Neuronal stem cell (in vitro differentiated cells): Measurements from ENCODE around the gene PCNX2.

Experiments
- DNase-seq: peaks from one replicate; pipeline ENCODE4 v3.0.0-alpha.2; 2013; ENCODE audit warnings: low spot score
- H2AFZ ChIP-seq: one replicate; pipeline ENCODE4 v1.6.1; 2013; ENCODE audit warnings: mild to moderate bottlenecking, low read length, inconsistent platforms
- H2AK5ac ChIP-seq: 2 replicates; pipeline ENCODE4 v1.6.1; 2013; ENCODE audit warnings: low read depth, mild to moderate bottlenecking, inconsistent platforms, low read length, moderate library complexity, mixed read lengths
- H2BK120ac ChIP-seq: 2 replicates; pipeline ENCODE4 v1.6.1; 2013; ENCODE audit warnings: low read depth, mild to moderate bottlenecking, inconsistent platforms, low read length, moderate library complexity, mixed read lengths
- H2BK12ac ChIP-seq: one replicate; pipeline ENCODE4 v1.6.1; 2013; ENCODE audit warnings: low read length, inconsistent platforms
- H2BK15ac ChIP-seq: 2 replicates; pipeline ENCODE4 v1.6.1; 2013; ENCODE audit warnings: mild to moderate bottlenecking, low read length, inconsistent platforms, mixed read lengths
- H2BK5ac ChIP-seq: one replicate; pipeline ENCODE4 v1.6.1; 2013; ENCODE audit warnings: inconsistent platforms, mild to moderate bottlenecking, low read length, moderate library complexity
- H3K14ac ChIP-seq: one replicate; pipeline ENCODE4 v1.6.1; 2013; ENCODE audit warnings: low read length, inconsistent platforms
- H3K18ac ChIP-seq: 2 replicates; pipeline ENCODE4 v1.6.1; 2013; ENCODE audit warnings: low read length, inconsistent platforms
- H3K23ac ChIP-seq: 2 replicates; pipeline ENCODE4 v1.6.1; 2013; ENCODE audit warnings: low read depth, mild to moderate bottlenecking, mixed read lengths, low read length, inconsistent platforms; ENCODE audit not compliant: poor library complexity
- H3K27ac ChIP-seq: replicated peaks from 3 replicates; pipeline ENCODE4 v1.5.1; 2013; ENCODE audit warnings: low read length, inconsistent platforms
- H3K27me3 ChIP-seq, 3 experiments: 2 replicates each; pipeline ENCODE4 v1.6.1; 2013; ENCODE audit warnings: low read length in 3 of 3, mild to moderate bottlenecking in 2 of 3, inconsistent platforms in 1 of 3, low read depth in 1 of 3, mixed read lengths in 1 of 3, moderate library complexity in 1 of 3; ENCODE audit not compliant: control insufficient read depth in 3 of 3, insufficient read depth in 3 of 3
- H3K36me3 ChIP-seq, 2 donors: replicated peaks in 1 of 2; 2 replicates each; pipeline ENCODE4 v1.6.1; 2013; ENCODE audit warnings: low read length in 2 of 2; ENCODE audit not compliant: control insufficient read depth in 2 of 2, insufficient read depth in 2 of 2
- H3K4ac ChIP-seq: 2 replicates; pipeline ENCODE4 v1.6.1; 2013; ENCODE audit warnings: inconsistent platforms, mild to moderate bottlenecking, low read length, moderate library complexity
- H3K4me1 ChIP-seq, 2 donors: 1 replicate in 1 of 2; 2 replicates in 1 of 2; pipeline ENCODE4 v1.6.1; 2013; ENCODE audit warnings: low read length in 2 of 2, low read depth in 1 of 2; ENCODE audit not compliant: control insufficient read depth in 2 of 2, insufficient read depth in 1 of 2
- H3K4me2 ChIP-seq: one replicate; pipeline ENCODE4 v1.6.1; 2013; ENCODE audit warnings: mild to moderate bottlenecking, low read length, inconsistent platforms; ENCODE audit not compliant: insufficient read depth, poor library complexity, severe bottlenecking
- H3K4me3 ChIP-seq, 2 donors: 2 replicates each; pipeline ENCODE4 v1.5.1; 2013; ENCODE audit warnings: low read length in 2 of 2, mild to moderate bottlenecking in 2 of 2, inconsistent platforms in 1 of 2, moderate library complexity in 1 of 2
- H3K79me1 ChIP-seq: one replicate; pipeline ENCODE4 v1.6.1; 2013; ENCODE audit warnings: low read depth, mild to moderate bottlenecking, inconsistent platforms, low read length, moderate library complexity
- H3K9ac ChIP-seq: one replicate; pipeline ENCODE4 v1.6.1; 2013; ENCODE audit warnings: mild to moderate bottlenecking, low read depth, low read length, inconsistent platforms; ENCODE audit not compliant: poor library complexity
- H3K9me3 ChIP-seq, 2 donors: replicated peaks in 1 of 2; 2 replicates each; pipeline versions ENCODE3 to v1.6.1; 2013; ENCODE audit warnings: low read length in 2 of 2, mild to moderate bottlenecking in 2 of 2, inconsistent platforms in 1 of 2, low read depth in 1 of 2, mixed read lengths in 1 of 2, moderate library complexity in 1 of 2; ENCODE audit not compliant: control insufficient read depth in 2 of 2, insufficient read depth in 1 of 2
- H4K8ac ChIP-seq: one replicate; pipeline ENCODE4 v1.6.1; 2013; ENCODE audit warnings: low read depth, mild to moderate bottlenecking, inconsistent platforms, low read length, moderate library complexity
- H4K91ac ChIP-seq: one replicate; pipeline ENCODE4 v1.6.1; 2013; ENCODE audit warnings: low read length, low read depth, mild to moderate bottlenecking, inconsistent platforms; ENCODE audit not compliant: poor library complexity
- WGBS, 2 donors: extraction: QIAGEN DNeasy Blood & Tissue Kit; methylation state at CpG; one replicate each; pipeline ENCODE4 v1.1.7; 2013; ENCODE audit warnings: missing lambda C conversion rate in 2 of 2, mixed read lengths in 1 of 2; ENCODE audit not compliant: insufficient read length in 2 of 2, insufficient replicate concordance in 1 of 2; ENCODE audit errors: extremely low coverage in 2 of 2; 5-methylcytosine and 5-hydroxymethylcytosine counted together

PCNX2 gene

DNA sequence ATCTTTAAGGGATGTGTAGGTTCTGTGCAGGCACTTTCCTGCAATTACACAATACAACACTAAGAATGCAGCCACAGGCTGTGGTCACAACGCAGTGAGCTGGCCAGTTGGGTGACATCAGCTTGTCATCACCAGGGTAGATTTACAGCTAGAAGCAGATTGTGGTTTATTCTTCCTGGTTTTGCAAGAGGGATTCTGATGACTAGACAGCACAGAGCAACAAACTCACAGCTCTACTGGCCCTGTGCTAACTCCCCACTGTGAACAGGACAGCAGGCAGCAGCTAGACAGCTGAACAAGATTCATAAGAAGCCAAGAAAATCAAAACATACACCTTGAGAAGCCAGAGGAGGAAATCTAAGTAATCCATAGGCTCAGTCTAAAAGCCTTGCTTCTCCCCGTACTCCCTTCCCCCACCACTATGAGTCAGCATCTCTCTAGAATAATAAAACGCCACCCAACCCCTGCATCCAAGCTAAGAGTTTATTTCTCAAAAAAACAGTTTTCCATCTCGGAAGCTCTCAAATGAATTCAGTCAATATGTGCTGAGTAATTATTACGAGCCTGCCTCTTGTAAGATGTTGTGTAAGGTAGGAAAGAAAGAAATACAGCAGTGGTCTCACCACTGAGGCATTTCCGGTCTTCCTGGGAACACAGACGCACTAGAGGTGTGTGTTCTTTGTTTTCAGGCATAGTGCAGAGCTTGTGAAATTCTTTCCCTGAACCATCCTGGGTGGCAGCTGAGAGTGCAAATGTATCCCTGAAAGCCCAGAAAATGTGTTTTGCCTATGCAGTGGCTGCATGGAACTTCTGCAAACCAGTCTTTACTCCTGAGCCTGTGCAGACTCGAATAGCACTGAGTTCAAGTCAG is 182.3 kb downstream of the PCNX2 start:
- peak overlapping the region; percentile 3 for H4K8ac ChIP-seq
- H2BK5ac ChIP-seq = no peak overlapping the region
- H3K27me3 ChIP-seq = no peaks in the 10 kb centered on the region
- H3K79me1 ChIP-seq = no peaks in the 10 kb centered on the region
- H3K9me3 ChIP-seq = no peaks in the 10 kb centered on the region
- H3K23ac ChIP-seq = no peak overlapping the region
- H2BK15ac ChIP-seq = no peak overlapping the region
- peaks cover 0 to 2% of the 10 kb centered on the region in 2 donors for H3K36me3 ChIP-seq
- H3K27ac ChIP-seq = peak overlapping the region; percentile 78
- peak overlapping the region; percentile 92 for H2AFZ ChIP-seq
- H3K14ac ChIP-seq = no peak overlapping the region
- H3K4me1 ChIP-seq = peaks cover 10 to 21% of the 10 kb centered on the region in 2 donors
- H2AK5ac ChIP-seq = no peak overlapping the region
- H3K4ac ChIP-seq = no peak overlapping the region
- no peak overlapping the region for H4K91ac ChIP-seq
- no CpG with 5 or more reads among the region's 8 CpGs for WGBS, 2 donors
- H3K9ac ChIP-seq = no peak overlapping the region
- peak overlapping the region; percentile 14 for H2BK12ac ChIP-seq
- peak overlapping the region; percentile 14 to 34 for H3K4me3 ChIP-seq
- peak; percentile 8 for DNase-seq
- H3K4me2 ChIP-seq = peak overlapping the region; percentile 13
- peak overlapping the region; percentile 49 for H3K18ac ChIP-seq
- H2BK120ac ChIP-seq = no peak overlapping the region

DNA sequence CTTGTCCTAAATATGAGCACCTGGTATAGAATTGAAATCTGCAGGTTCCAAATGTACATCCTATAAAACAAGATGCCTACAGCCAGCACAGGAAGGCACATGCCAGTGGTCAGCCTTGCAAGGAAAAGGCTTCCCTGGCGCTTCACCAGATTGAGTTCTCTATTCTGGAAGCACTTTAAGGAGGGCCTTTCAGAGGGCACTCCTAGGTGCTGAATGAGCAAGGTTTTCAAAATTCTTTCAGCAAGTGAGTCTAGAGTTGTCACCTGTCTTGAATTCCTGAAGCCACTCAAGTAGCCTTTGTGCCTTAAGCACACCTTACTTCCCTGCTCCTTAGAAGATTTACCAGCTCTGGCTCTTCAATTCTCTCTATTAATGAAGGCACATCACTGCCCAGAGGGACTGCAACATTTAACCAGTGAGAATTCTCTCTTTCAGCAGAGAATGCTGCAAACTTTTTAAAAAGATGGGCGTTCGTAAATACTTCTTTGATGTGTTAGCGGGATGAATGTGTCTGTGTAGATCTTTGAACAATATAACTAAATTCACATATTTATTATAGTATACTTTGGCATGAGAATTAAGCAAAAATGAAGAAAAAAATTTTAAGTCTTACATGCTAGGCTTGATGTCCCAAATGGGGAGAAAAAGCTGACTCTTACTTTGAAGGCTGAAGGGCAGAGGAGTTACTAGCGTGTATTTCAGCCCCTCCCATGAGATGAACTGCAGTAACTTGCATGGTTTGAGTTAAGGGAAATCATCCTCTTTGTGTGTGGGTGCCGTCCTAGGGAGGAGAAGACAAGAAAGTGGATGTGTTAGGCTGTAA is 183.1 kb downstream of the PCNX2 start:
- H3K18ac ChIP-seq = peak overlapping the region; percentile 49
- peak overlapping the region; percentile 78 for H3K27ac ChIP-seq
- H4K91ac ChIP-seq = no peak overlapping the region
- H2AFZ ChIP-seq = peak overlapping the region; percentile 92
- H3K9ac ChIP-seq = no peak overlapping the region
- H3K4me3 ChIP-seq = peak overlapping the region in 1 of 2 donors; percentile 34
- H3K9me3 ChIP-seq = no peaks in the 10 kb centered on the region
- no peaks in the 10 kb centered on the region for H3K79me1 ChIP-seq
- no peak overlapping the region for H3K4me2 ChIP-seq
- DNase-seq = peak; percentile 5
- peak overlapping the region; percentile 3 for H4K8ac ChIP-seq
- no peak overlapping the region for H3K14ac ChIP-seq
- no peak overlapping the region for H2BK15ac ChIP-seq
- H3K27me3 ChIP-seq = no peaks in the 10 kb centered on the region
- peak overlapping the region; percentile 14 for H2BK12ac ChIP-seq
- H2BK120ac ChIP-seq = no peak overlapping the region
- H3K4me1 ChIP-seq = peaks cover 10 to 22% of the 10 kb centered on the region in 2 donors
- no peak overlapping the region for H3K4ac ChIP-seq
- WGBS, 2 donors = no CpG with 5 or more reads among the region's 6 CpGs
- H3K36me3 ChIP-seq = peaks cover 0 to 2% of the 10 kb centered on the region in 2 donors
- peak overlapping the region; percentile 42 for H2AK5ac ChIP-seq
- no peak overlapping the region for H3K23ac ChIP-seq
- no peak overlapping the region for H2BK5ac ChIP-seq

DNA sequence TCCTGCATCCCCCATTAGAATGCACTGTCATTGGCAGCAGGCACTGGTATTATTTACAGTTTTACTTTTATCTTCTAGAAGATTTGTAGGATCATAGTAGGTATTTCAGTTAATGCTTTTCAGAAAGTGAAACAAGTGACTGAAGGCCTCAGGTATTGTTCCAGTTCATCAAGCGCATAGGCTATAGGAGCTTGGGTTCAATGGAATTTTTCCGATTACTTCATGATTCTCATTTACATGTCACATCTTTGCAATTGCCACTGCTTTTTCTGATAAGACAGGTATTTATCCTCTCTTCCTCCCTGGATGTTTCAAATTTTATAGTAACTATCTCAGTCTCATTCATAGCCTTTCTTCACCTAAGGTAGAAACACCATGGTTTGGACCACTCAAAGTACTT is 183.8 kb downstream of the PCNX2 start:
- H2BK15ac ChIP-seq = no peak overlapping the region
- H3K36me3 ChIP-seq = peaks cover 0 to 2% of the 10 kb centered on the region in 2 donors
- H2AK5ac ChIP-seq = no peak overlapping the region
- no peak overlapping the region for H4K8ac ChIP-seq
- peaks cover 10 to 22% of the 10 kb centered on the region in 2 donors for H3K4me1 ChIP-seq
- WGBS, 2 donors = no CpG with 5 or more reads among the region's 2 CpGs
- no peak overlapping the region for H3K23ac ChIP-seq
- no peaks in the 10 kb centered on the region for H3K27me3 ChIP-seq
- no peak overlapping the region for H3K4ac ChIP-seq
- H2AFZ ChIP-seq = no peak overlapping the region
- H2BK120ac ChIP-seq = no peak overlapping the region
- H3K79me1 ChIP-seq = no peaks in the 10 kb centered on the region
- no peak overlapping the region for H3K9ac ChIP-seq
- DNase-seq = no peak
- no peak overlapping the region for H3K4me3 ChIP-seq
- no peak overlapping the region for H3K14ac ChIP-seq
- no peak overlapping the region for H3K27ac ChIP-seq
- no peaks in the 10 kb centered on the region for H3K9me3 ChIP-seq
- no peak overlapping the region for H4K91ac ChIP-seq
- no peak overlapping the region for H3K4me2 ChIP-seq
- H2BK12ac ChIP-seq = no peak overlapping the region
- no peak overlapping the region for H3K18ac ChIP-seq
- no peak overlapping the region for H2BK5ac ChIP-seq

DNA sequence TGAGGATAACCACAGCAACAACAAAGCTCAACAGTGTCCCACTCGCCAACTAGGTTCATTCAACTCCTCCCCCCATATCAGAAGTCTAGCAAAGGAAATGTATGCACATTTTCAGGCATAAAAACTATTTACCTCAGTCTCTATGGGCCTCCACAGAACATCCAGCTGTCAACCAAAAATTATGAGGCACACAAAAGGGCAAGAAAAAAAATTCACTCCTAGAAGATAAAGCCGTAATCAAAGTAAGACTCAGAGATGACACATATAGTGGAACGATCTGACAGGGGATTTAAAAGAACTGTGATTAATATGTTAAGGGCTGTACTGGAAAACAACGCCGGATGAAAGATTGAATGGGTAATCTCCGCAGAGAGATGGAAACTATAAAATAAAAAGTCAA is 186.4 kb downstream of the PCNX2 start:
- Histone ChIP-seq H3K27me3 (no peaks in the 10 kb centered on the region), H2AFZ (no peak overlapping the region), H2BK5ac (no peak overlapping the region), H2BK120ac (no peak overlapping the region), H2BK15ac (no peak overlapping the region), H3K4me3 (no peak overlapping the region), H4K91ac (no peak overlapping the region), H3K4ac (no peak overlapping the region), H3K23ac (no peak overlapping the region), H3K14ac (no peak overlapping the region), H3K27ac (no peak overlapping the region), H4K8ac (no peak overlapping the region), H3K4me2 (no peak overlapping the region), H3K4me1 (peaks cover 10 to 20% of the 10 kb centered on the region in 2 donors), H3K36me3 (peaks cover 0 to 2% of the 10 kb centered on the region in 2 donors), H2AK5ac (no peak overlapping the region), H3K79me1 (no peaks in the 10 kb centered on the region), H3K9ac (no peak overlapping the region), H3K9me3 (no peaks in the 10 kb centered on the region), H2BK12ac (no peak overlapping the region), H3K18ac (no peak overlapping the region)
- no CpG with 5 or more reads among the region's 6 CpGs for WGBS, 2 donors
- no peak for DNase-seq
